Fibroblast of upper back skin (primary cell): Measurements from ENCODE around the gene GRID1.
"Not testable (repeated sequence)": the region's sequence is repeated elsewhere in the genome, so short reads cannot be mapped to it uniquely, and the experiment has no call there.

Experiments
- DNase-seq: peaks from one replicate; pipeline ENCODE4 v3.0.0-alpha.2; 2013

The GRID1 gene

DNA sequence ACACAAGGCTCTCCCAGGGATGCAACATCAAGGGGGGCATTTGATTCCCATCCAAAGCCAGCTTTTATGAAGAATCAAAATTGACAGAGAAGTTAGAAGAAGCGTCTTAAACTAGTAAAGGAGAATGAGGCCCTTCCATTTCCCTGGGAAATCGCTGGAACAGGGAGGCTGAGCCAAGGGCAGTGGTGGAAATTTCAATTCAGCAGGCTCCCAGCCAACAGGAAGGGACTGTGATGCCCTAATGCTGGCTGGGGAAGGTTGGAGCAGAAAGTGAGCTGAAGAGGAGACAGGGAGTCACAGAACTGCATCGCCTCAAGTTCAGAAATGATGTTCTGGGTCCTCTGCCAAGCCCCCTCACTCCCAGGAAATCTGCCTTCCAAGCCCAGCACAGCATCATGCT is 517.3 kb downstream of the GRID1 start:
- DNase-seq, result no peak

DNA sequence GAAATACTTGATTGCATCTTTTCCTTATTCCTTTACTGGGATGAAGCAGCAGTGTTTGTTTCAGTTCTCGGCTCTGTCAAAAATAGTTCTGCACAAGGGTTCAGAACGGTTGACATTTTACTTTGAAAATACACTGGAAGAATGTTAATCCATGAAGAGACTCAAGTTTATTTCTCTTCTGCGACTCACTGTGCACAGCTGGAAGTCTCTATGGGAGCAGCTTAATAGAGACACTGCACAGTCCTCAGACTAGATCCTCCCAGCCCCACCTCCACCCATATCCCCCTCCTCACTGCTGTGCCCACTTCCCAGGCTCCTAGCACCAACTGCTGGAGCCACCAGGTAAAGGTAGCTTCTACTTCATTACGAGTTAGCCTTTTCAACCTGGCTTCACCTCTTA is 517.8 kb downstream of the GRID1 start:
- no peak for DNase-seq

DNA sequence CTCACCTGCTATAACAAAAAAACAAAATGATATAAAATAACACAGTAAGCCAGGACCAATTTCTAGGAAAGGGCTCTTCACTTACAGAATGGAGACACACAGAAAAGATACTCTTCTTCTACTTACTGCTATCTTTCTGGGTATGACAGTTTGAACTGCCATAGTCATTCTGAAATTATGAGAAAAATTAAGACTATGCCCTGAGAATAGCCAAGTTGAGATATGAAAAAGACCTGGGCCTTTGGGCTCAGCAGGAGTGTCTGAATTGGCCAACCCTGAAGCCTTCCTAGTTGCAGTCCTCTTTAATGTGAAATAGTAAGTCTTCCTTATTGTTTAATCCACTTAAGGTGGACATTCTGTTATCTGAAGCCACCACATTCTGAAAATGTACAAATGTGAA is 519.5 kb downstream of the GRID1 start:
- DNase-seq, result no peak

DNA sequence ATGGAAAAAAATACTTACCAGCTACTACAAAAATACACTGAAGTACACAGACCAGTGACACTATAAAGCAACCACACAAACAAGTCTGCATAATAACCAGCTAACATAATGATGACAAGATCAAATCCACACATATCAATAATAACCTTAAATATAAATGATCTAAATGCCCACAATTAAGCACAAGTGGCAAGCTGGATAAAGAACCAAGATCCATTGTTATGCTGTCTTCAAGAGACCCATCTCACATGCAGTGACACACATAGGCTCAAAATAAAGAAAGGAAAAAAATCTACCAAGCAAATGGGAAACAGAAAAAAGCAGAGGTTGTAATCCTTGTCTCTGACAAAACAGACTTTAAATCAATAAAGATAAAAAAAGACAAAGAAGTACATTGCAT is 527.9 kb downstream of the GRID1 start:
- DNase-seq, result not testable (repeated sequence)

DNA sequence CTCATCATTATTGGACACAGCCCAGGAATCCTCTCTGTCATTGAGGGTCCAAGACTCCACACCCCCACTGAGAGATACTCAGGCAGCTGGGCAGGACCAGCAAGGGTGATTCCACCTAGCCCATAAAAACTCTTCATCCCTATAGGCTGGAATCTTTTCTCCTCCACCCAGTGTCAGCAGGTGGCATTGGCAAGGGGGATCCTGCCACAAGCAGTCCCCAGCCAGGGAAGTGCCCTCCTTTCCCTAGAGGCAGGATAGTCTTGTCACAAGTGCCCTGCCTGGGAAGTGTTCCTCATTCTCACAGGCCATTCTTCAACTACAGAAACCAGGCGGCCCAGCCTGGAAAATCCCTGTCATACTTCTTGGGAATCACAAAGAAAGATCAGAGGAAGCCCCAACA is 533.6 kb downstream of the GRID1 start:
- no peak for DNase-seq

DNA sequence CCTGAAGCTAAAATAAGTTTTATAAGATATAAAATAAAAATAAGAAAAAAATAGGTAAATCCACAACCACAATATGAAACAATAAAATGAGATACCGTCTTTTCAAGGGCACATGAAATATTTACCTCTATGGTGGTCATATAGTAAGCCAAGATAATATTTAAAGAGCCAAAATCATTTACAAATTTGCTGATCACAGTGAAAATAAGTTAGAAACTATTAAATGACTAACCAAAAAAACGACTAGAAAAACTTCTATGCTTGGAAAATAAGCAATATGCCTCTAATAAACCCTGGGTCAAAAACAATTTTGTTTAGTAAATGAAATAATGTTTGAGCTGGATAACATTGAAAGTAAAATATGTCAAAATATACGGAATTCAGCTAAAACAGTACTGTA is 535.2 kb downstream of the GRID1 start:
- DNase-seq, result no peak

DNA sequence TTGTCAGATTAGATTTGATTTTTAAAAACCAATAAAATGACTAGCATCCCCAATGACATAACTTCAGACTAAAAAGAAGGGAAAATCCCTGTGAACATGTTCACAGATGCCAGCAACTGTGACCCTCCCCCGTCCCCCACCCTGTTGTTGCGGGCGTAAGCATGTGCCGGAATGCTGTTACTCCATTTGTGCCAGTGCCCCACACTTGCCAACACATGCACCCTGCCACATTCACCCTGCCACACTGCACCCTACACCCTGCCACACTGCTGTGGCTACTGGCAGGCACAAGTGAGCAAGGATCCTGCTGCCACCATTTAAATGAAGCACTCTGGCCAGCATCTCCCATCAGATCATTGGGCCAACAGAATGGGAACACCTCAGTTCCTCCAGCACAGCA is 540.2 kb downstream of the GRID1 start:
- no peak for DNase-seq

DNA sequence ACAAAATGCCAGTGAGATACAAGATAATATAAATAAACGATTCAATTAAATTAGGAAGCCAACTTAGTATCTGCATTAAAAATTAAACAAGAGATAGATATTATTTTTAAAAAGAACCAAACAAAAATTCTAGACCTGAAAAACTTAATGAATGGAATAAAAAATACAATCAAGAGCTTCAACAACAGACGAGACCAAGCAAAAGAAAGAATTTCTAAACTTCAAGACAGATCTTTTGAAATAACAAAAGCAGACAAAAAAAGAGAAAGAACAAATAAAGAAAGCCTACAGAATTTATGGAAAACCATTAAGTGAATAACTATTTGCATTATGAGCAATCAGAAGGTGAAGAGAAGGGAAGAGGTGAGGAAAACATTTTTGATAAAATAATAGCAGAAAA is 555.2 kb downstream of the GRID1 start:
- no peak for DNase-seq

DNA sequence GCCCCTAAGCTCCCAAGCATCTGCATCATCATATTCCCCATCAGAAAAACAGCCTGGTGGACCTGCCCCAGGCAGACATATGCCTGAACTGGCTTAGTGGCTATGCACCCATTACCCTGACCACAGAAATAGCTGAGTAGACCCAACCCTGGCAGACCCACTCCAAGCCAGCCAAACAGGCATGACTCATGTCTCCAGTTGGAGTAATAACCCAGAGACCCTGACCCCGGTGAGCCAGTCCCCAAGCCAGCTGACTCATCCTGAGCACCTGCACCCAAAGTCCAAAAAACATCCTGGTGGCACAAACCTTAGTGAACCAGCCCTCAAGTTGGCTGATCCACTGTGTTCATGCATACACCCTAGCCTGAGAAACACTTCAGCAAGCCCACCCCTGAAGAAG is 555.9 kb downstream of the GRID1 start:
- no peak for DNase-seq

DNA sequence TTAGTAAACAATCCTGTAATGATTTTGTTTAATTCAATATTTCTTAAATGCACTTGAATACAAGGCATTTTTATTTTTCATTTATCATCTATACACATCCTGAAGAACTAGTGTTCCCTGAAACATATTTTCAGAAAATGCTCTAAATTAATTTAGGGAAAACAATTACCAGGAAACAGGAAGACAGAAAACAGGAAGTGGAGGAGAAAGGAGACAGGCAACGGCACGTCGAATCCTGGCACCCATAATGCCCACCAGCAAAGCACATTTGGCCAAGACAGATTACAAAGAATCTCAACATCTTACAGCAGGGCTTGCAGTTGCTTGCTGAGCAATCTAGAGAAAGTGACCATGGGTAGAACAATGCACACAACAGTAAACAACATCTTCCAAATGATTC is 571.1 kb downstream of the GRID1 start:
- no peak for DNase-seq

DNA sequence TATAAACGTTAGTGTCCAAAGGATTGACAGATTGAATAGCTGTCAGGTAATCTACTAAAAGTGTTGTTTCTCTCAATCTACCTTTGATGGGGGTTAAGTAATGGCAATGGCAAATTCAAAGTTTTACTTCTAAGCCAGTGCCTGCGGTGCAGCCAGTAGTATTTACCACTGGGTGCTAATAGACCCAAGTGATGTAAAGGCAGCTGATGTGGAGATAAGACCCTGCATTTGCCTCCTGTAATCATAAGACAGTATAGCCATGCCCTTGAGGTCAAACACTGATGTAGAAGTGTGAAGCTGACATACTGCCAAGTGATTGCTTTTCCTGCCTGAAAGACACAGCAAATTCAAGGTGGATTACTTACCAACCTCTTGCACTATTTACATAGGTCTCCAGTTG is 572.0 kb downstream of the GRID1 start:
- no peak for DNase-seq

DNA sequence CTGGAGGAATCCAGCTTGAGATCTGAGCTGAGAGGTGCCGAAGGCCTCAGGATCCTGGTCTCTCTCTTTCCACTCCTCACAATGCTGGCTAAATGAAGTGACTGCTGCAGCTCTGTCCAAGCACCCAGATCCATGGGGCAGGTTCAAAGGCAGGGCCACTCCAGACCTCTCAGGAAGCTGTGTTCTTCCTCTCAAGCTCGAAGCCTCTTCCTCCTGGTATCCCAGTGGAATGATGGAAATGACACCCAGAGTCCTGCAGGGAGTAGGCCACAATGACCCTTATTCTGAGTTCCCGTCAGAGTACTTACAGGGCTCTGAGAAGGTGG is 574.1 kb downstream of the GRID1 start:
- no peak for DNase-seq

DNA sequence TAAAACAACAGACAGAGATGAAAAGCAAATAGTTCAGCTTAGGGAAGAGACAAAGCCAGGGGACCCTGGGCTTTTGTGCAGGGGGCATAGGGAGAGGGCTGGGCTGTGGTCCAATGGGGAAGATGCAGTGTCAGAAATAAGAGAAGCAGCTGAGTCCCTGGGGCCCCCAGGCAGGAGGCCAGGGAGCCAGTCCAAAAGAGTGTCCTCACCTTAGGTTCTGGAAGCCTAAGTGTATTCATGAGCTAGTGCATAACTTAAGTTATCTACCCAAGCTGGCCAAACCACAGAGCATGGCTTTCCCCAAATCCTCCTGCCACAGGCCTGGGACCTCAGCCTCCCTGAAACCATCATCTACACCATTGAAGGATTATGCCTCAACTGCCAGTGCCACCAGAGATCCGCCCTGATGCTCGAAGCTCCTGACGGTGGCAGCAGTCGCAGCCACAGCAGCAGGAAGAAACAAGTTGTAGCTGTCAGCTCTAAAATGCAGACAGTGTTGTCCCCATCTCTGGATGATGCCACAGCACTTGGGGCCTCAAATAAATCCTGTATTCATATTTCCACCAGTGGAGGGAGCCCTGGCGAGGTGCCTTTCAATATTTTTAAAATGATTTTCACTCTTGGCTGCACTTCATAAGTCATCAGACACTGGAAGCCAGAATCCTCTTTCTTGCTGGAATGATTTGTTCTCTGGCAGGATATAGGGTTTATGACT is 574.6 kb downstream of the GRID1 start:
- DNase-seq, result peak; percentile 12

DNA sequence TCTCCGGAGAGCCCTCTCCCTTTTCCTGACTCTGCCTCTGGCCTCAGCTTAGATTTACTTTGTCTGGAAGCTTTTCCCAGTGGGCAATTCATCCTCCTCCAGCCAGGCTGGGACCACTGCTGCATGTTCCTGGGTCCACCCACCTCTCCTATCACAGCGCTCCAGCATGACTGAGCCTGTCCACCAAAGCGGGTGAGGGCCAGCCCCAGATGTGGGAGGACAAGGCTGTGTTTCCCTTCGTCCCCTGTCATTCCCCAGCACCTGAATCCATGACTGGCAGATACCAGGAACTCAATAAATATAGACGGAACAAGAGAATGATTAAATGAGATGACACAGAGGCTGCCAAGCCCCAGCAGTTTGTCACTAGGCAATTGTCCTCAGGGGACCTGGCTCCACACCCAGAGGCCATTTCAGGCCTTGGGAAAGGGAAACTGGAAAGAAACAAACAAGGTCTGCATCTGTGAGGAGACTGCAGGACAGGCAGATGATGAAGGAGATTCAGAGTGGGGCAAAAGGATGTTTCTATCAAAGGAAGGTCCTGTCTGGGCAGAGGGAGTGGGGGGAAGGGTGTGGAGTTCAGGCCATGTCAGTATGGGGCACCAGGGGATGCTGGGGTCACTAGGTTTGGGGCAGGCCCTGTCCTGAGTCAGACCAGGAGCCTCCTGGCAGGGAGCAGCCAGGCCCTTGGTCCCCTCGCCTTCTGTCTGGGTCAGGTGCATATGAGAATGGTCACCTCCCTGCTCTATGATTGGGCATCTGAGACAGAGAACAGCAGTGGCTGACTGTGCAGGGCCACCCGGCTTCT is 576.4 kb downstream of the GRID1 start:
- no peak for DNase-seq

DNA sequence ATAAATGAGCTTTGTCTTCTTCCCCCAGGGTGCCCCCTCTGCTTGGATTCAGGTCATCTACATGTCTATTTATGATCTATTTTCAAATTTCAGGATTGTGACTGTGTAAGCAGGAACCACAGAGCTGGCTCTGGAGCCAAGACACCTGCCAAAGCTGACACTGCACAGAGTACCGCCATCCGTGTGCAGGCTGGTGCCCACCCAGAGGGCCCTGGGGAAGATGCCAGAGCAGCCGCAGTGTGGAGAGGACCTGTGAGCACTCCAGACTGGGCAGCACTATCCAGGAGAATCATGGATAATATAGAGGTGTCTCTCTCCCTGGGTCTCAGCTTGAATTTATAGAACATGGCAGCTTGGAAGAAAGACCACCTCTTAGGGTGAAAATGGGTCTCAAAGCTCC is 577.5 kb downstream of the GRID1 start:
- no peak for DNase-seq

DNA sequence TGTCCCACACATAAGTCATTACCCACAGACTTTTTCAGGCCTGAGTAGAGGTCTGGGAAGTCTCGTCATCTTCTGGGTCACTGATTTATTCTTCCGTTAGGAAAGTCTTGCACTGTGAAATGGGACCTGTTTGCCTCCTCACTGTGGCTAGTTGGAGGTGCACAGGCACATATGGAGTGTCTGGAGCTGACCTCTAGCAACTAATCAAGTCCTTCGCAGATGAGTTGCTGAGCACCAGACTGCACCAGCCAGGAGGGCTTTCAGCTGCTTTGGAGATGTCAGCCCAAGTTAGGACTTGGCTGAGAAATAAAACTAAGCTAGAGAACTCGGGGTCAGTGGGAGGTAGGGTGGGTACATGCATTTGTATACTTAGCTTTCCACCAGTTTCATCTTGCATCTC is 578.0 kb downstream of the GRID1 start:
- DNase-seq, result no peak

DNA sequence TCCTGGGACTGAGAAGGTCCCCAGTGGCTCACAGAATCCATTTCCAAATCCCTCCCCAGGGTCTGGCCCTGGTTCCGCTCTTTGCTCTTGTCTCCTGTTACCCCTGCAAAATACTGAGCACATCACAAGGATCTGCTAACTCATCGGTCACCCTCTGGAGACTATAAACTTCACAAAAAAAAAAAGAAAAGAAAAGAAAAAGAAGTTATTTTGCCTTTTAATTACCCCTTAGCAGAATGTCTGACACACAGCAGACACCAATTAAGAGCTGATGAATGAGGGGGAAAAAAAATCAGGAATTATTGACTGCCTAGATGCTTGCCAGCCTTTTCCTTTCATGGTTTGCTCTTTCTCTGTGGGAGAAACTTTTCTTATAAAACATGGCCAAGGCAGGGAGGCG is 578.7 kb downstream of the GRID1 start:
- DNase-seq, result no peak

DNA sequence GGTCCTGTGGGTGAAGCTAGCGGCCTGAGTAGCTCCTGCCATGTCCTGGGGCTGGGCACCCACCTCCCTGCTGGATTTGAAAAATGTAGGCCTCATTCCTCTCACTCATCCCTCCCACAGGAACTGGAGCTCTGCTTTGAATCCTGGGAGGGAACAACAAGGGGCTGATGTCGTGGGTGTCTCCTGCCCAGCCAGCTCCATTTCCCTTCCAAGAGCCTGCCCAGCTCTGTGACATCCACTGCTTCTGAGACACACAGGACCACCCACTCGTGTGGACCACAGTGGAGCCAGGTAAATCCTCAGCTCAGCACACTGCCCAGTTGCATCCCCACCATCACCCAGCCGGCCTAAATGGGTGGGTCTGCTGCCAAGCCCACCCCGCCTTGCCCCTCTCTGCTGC is 579.2 kb downstream of the GRID1 start:
- DNase-seq, result no peak

DNA sequence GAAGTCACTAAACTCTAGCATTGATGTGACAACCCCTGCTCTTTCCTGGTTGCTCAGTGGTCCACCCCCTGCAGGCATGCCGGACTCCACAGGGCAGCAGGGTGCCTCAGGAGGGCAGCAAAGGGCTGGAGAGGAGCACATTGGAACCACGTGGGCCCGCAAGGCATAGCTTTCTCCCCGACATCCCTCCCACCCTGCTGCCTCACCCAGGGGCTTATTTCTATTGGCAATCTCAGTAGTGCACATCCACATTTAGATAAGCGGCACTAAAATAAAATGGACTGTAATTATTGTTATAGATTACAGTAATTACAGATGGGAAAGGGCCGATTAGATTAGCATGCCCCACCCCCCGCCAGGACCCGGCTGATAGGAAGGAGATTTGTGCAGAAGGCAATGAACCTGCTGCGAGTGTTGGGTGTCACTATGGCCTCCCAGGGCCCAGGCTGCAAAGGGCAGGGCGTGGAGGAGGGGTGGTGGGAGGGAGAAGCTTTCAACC is 580.1 kb downstream of the GRID1 start:
- no peak for DNase-seq

DNA sequence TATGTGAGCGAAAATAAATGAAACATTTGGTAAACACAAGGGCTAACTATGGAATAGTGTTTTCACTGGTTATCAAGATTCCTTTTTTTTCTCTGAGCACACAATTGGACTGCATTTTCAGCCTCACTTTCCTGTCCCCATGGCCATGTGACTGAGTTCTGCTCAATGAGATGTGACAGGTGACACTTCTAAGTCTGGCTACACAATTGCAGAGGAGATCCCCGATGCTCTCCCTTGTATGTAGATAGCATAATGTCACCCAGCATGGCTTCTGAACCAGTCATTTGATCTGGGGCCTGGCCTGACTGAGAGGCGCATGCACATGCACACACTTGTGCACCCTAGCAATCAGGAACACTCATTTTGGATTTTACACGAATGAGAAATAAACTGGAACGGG is 581.8 kb downstream of the GRID1 start:
- DNase-seq, result no peak

DNA sequence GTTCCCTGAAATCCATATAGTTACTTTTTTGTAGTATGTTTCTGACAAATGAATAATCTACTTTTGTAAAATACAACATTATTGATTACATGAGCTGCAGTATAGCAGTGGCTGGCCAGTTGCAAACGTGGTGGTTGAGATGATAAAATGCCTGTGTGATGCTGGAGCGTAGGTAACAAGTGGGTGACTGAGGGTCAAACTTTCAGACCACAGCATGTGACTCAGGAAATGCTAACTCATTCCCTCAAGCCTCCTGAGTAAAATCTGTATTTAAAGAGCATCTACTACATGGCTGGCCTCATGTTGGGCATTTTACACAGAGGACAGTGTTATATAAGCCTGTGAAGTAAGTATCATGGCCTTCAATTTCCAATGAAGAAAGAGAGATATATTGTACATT is 585.2 kb downstream of the GRID1 start:
- DNase-seq, result no peak

DNA sequence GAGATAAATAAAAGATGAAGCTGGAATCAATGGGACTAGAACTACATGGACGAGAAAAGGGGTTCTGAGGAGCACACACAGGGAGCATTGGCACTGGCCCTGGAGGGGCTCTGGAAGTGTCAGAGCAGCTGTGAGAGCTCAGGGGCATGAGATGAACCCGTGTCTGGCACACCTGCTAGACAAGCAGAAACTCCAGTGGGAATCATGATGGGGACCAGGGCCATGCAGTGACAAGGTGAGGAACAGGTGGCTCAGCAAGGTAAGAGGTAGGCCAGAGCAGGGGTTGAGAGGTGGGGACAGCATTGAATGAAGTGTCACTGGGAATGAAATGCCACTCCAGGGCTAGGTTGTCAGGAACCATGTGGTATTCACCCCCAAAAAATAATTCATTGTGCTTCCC is 588.5 kb downstream of the GRID1 start:
- no peak for DNase-seq

DNA sequence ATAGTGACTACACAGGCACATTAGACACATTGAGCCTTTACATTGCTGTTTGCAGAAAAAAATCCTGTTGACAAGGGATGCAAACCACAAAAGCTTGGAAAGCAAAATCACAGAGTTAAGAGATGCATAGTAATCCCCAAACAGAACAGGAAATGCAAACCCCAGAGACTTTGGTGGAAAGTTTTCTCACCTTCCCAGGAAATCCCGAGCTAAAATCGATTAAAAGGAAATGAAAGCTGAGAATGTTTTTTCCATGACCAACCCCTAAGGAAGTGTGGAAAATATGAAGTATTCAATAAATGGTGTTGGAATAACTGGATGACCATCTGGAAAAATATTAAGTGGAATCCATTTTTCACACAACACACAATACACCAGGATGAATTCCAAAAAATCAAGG is 598.7 kb downstream of the GRID1 start:
- DNase-seq, result no peak

DNA sequence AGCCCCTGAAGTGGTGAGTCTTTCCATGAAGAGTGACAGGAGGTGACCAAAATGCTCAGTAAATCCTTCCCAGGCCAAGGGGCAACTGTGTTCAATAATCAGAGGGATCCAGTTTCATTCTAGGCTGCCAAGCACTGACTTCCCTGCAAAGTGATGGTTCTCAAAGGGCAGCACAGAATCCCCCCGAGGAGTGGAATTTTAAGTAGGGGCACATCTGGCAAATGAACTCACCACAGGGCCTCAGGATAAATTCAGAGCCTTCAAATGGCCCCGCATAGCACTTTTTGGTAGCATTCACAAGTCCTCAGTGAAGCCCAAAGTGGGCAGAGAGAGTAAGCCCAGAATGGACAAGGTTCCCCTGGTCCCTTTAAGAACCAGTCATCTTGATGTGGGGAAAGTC is 602.5 kb downstream of the GRID1 start:
- no peak for DNase-seq

DNA sequence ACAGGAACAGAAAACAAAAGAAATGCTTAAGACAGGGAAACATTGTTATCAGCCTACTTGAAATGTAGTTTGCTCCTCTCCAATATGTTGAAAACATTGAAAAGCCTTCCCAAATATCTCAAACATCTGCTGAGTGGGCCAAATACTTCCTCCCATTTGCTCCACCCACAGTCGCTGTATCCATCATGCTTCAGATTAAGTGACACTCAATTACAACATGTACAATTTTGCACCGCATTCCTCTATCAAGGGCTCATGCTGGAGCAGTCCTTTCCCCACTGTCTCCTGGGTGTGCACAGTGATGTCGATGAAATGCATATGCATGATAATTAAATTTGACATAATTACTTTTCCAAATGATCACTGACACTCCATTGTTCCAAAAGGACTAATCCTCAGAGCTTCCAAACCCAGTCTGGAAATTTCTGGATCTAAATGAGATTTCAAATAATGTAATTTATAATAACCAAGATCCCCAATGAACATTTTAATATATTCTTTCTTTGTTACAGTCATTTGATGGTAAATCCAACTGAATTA is 604.6 kb downstream of the GRID1 start:
- DNase-seq, result no peak
